DOHH2 (cell line): ENCODE data around the gene USH1C.

Experiments used
- H3F3A ChIP-seq: fragments of 200-600 bp; sonication (generic), shearing (Covaris generic); 2 replicates; pipeline ENCODE4 v1.6.0; 2016; ENCODE audit warnings: antibody characterized with exemption, mild to moderate bottlenecking; ENCODE audit not compliant: control insufficient read depth, insufficient read depth
- H3K27ac ChIP-seq: fragments of 200-600 bp; sonication (generic); 2 replicates; pipeline ENCODE4 v1.5.1; 2014; ENCODE audit warnings: low read depth, mild to moderate bottlenecking, low read length, moderate library complexity
- H3K27me3 ChIP-seq: fragments of 200-600 bp; sonication (generic); 2 replicates; pipeline ENCODE4 v1.6.1; 2014; ENCODE audit warnings: mild to moderate bottlenecking, low read length, mixed read lengths; ENCODE audit not compliant: control insufficient read depth
- H3K36me3 ChIP-seq: fragments of 200-600 bp; sonication (generic); 2 replicates; pipeline ENCODE4 v1.6.1; 2014; ENCODE audit warnings: mild to moderate bottlenecking, low read length, moderate library complexity, mixed read lengths; ENCODE audit not compliant: control insufficient read depth
- H3K4me1 ChIP-seq: fragments of 200-600 bp; sonication (generic); 2 replicates; pipeline ENCODE4 v1.6.1; 2014; ENCODE audit warnings: mild to moderate bottlenecking, low read length, mixed read lengths; ENCODE audit not compliant: control insufficient read depth
- H3K4me2 ChIP-seq: fragments of 200-600 bp; sonication (generic); 2 replicates; pipeline ENCODE4 v1.6.0; 2014; ENCODE audit warnings: mild to moderate bottlenecking, low read length, moderate library complexity
- H3K4me3 ChIP-seq: fragments of 200-600 bp; sonication (generic); 2 replicates; pipeline ENCODE4 v1.5.1; 2014; ENCODE audit warnings: mild to moderate bottlenecking, low read length, mixed read lengths
- H3K79me2 ChIP-seq: fragments of 200-600 bp; sonication (generic); 2 replicates; pipeline ENCODE4 v1.6.1; 2014; ENCODE audit warnings: mild to moderate bottlenecking, low read length, mixed read lengths; ENCODE audit not compliant: control insufficient read depth
- H3K9me2 ChIP-seq: fragments of 200-600 bp; sonication (generic); replicated peaks from 2 replicates; pipeline ENCODE4 v1.6.1; 2014; ENCODE audit warnings: mild to moderate bottlenecking, low read length, mixed read lengths; ENCODE audit not compliant: control insufficient read depth
- H3K9me3 ChIP-seq: fragments of 200-600 bp; sonication (generic); 2 replicates; pipeline ENCODE4 v1.6.1; 2014; ENCODE audit warnings: antibody characterized with exemption, low read length, mixed read lengths; ENCODE audit not compliant: control insufficient read depth, insufficient read depth
- H4K20me1 ChIP-seq: fragments of 200-600 bp; sonication (generic); 2 replicates; pipeline ENCODE4 v1.6.0; 2014; ENCODE audit warnings: low read depth, mild to moderate bottlenecking, antibody characterized with exemption, low read length, moderate library complexity; ENCODE audit not compliant: control insufficient read depth, insufficient read depth
- CTCF ChIP-seq: fragments of 200-600 bp; sonication (generic); IDR thresholded peaks from one replicate; pipeline ENCODE4 v1.5.1; 2014; ENCODE audit warnings: antibody characterized with exemption, mild to moderate bottlenecking, low read depth, low read length; ENCODE audit not compliant: poor library complexity, severe bottlenecking
- EZH2phosphoT487 ChIP-seq: fragments of 200-600 bp; sonication (generic); IDR thresholded peaks from 2 replicates; pipeline ENCODE4 v1.6.1; 2017; ENCODE audit warnings: borderline replicate concordance, mild to moderate bottlenecking, antibody characterized with exemption, low read length, moderate library complexity, mixed read lengths

USH1C gene

GRCh38 chr11:17570034-17570433 is 25.8 kb upstream of the USH1C start:
- Histone ChIP-seq H3K9me2 (no peaks in the 10 kb centered on the region), H3K79me2 (no peaks in the 10 kb centered on the region), H3K36me3 (no peaks in the 10 kb centered on the region), H3K4me3 (no peak overlapping the region), H3K9me3 (no peaks in the 10 kb centered on the region), H3K27me3 (no peaks in the 10 kb centered on the region), H3K27ac (no peak overlapping the region), H3F3A (no peaks in the 10 kb centered on the region), H3K4me2 (no peak overlapping the region), H4K20me1 (no peaks in the 10 kb centered on the region), H3K4me1 (peaks cover 9% of the 10 kb centered on the region)
- TF ChIP-seq CTCF (no peak), EZH2phosphoT487 (no peak)

- Histone ChIP-seq H3K9me2 (no peaks in the 10 kb centered on the region), H3K27ac (no peak overlapping the region), H3K9me3 (no peaks in the 10 kb centered on the region), H3K36me3 (no peaks in the 10 kb centered on the region), H3K4me3 (no peak overlapping the region), H3K4me1 (peaks cover 9% of the 10 kb centered on the region), H3K4me2 (no peak overlapping the region), H3K79me2 (no peaks in the 10 kb centered on the region), H3K27me3 (no peaks in the 10 kb centered on the region), H4K20me1 (no peaks in the 10 kb centered on the region), H3F3A (no peaks in the 10 kb centered on the region)
- no peak for TF ChIP-seq CTCF
These were observed 24.7 kb upstream of the USH1C start for GRCh38 chr11:17568944-17569343.

GRCh38 chr11:17564687-17565042 is 20.4 kb upstream of the USH1C start:
- H3K9me3 ChIP-seq: no peaks in the 10 kb centered on the region
- no peak for TF ChIP-seq EZH2phosphoT487
- TF ChIP-seq CTCF: peak; percentile 59
- no peaks in the 10 kb centered on the region for H3K36me3 ChIP-seq
- H3K79me2 ChIP-seq: no peaks in the 10 kb centered on the region
- H3F3A ChIP-seq: no peaks in the 10 kb centered on the region
- no peaks in the 10 kb centered on the region for H3K4me1 ChIP-seq
- H3K4me2 ChIP-seq: no peak overlapping the region
- H4K20me1 ChIP-seq: no peaks in the 10 kb centered on the region
- no peak overlapping the region for H3K27ac ChIP-seq
- no peaks in the 10 kb centered on the region for H3K27me3 ChIP-seq
- no peak overlapping the region for H3K4me3 ChIP-seq
- no peaks in the 10 kb centered on the region for H3K9me2 ChIP-seq
